Ascending aorta (tissue), 2 donors: Measurements from ENCODE around the gene CYTH4. TPM values are rescaled to one million over a fixed set of nuclear protein-coding genes. Genes with fewer than 3 reads are reported as not detected.
A peak's percentile ranks its signal among the peaks of the same experiment; 100 is the strongest.

Experiments used
- DNase-seq, 2 donors: peaks; one replicate each; pipeline ENCODE4 v3.0.0-alpha.2; 2019; ENCODE audit warnings: low spot score in 2 of 2
- H3K27ac ChIP-seq, 2 donors: fragments of 200-600 bp; sonication (generic); one replicate each; pipeline ENCODE4 v1.5.1; 2016 to 2017; ENCODE audit warnings: mild to moderate bottlenecking in 1 of 2
- H3K27me3 ChIP-seq: fragments of 200-600 bp; sonication (generic); one replicate; pipeline ENCODE4 v1.5.1; 2017
- H3K36me3 ChIP-seq, 2 donors: fragments of 200-600 bp; sonication (generic); one replicate each; pipeline ENCODE4 v1.5.1; 2016
- H3K4me1 ChIP-seq, 2 donors: fragments of 200-600 bp; sonication (generic); one replicate each; pipeline ENCODE4 v1.5.1; 2016 to 2017; ENCODE audit warnings: mild to moderate bottlenecking in 1 of 2
- H3K4me3 ChIP-seq, 2 donors: fragments of 200-600 bp; sonication (generic); one replicate each; pipeline ENCODE4 v1.5.1; 2016 to 2017; ENCODE audit warnings: mild to moderate bottlenecking in 1 of 2
- H3K9me3 ChIP-seq, 2 donors: fragments of 200-600 bp; sonication (generic); one replicate each; pipeline ENCODE4 v1.5.1; 2016
- CTCF ChIP-seq, 3 experiments: fragments of 200-600 bp in 2 of 3; fragments of 450-650 bp in 1 of 3; sonication (generic) in 2 of 3; IDR thresholded peaks; one replicate each; pipeline ENCODE4 v1.5.1; 2016 to 2019; ENCODE audit warnings: antibody characterized with exemption in 3 of 3, mild to moderate bottlenecking in 1 of 3, moderate library complexity in 1 of 3
- intact Hi-C: fragments of 100-400 bp; cut with DNase I; formaldehyde crosslinking; loops from one replicate; pipeline ENCODE4 v1.15.1; 2023
- total RNA-seq: library from RNA; depleted of rRNA; stranded (reverse); fragments of >200 nt; gene quantifications from one replicate; pipeline ENCODE4 v1.1.0, GENCODE V29; 2016

The CYTH4 gene
- total RNA-seq, 1 donor from 2014 or later: 130 TPM

- peak overlapping the region; percentile 40 to 42 for H3K4me3 ChIP-seq
Observed at GRCh38 chr22:37267135-37267587, 15.1 kb upstream of the CYTH4 start.

GRCh38 chr22:37267661-37268413 lies 14.5 kb upstream of the CYTH4 start:
- H3K4me1 ChIP-seq: no peaks in the 10 kb centered on the region
- no peak for TF ChIP-seq CTCF (IDR thresholded peaks at IDR 0.05)
- no peaks in the 10 kb centered on the region for H3K27me3 ChIP-seq
- H3K36me3 ChIP-seq: no peaks in the 10 kb centered on the region
- H3K9me3 ChIP-seq: peaks cover 6 to 12% of the 10 kb centered on the region in 2 donors
- peak overlapping the region in 1 of 2 donors; percentile 42 for H3K4me3 ChIP-seq
- no peak for DNase-seq
- peak overlapping the region in 1 of 2 donors; percentile 37 for H3K27ac ChIP-seq
- intact Hi-C loops: no loop called here

More at GRCh38 chr22:37267135-37267587, 15.1 kb upstream of the CYTH4 start:
- intact Hi-C loops: no loop called here
- H3K27ac ChIP-seq: peak overlapping the region in 1 of 2 donors; percentile 37
- H3K9me3 ChIP-seq: peaks cover 6 to 12% of the 10 kb centered on the region in 2 donors
- H3K27me3 ChIP-seq: no peaks in the 10 kb centered on the region
- DNase-seq: no peak
- no peaks in the 10 kb centered on the region for H3K4me1 ChIP-seq
- peak; percentile 29 to 53 (median 44) for TF ChIP-seq CTCF (IDR thresholded peaks at IDR 0.05)
- H3K36me3 ChIP-seq: no peaks in the 10 kb centered on the region

- H3K4me3 ChIP-seq: no peak overlapping the region
- no peaks in the 10 kb centered on the region for H3K4me1 ChIP-seq
- no peak for TF ChIP-seq CTCF (IDR thresholded peaks at IDR 0.05)
- no peak for DNase-seq
- no peaks in the 10 kb centered on the region for H3K27me3 ChIP-seq
- H3K27ac ChIP-seq: no peak overlapping the region
- H3K9me3 ChIP-seq: no peaks in the 10 kb centered on the region
- intact Hi-C loops: no loop called here
- H3K36me3 ChIP-seq: no peaks in the 10 kb centered on the region
Observed at GRCh38 chr22:37269936-37270678, 12.2 kb upstream of the CYTH4 start.

GRCh38 chr22:37270928-37271650 lies 11.2 kb upstream of the CYTH4 start:
- Histone ChIP-seq H3K9me3 (no peaks in the 10 kb centered on the region), H3K36me3 (no peaks in the 10 kb centered on the region), H3K4me1 (no peaks in the 10 kb centered on the region), H3K27ac (no peak overlapping the region), H3K27me3 (no peaks in the 10 kb centered on the region), H3K4me3 (no peak overlapping the region)
- no peak for TF ChIP-seq CTCF (IDR thresholded peaks at IDR 0.05)
- DNase-seq: no peak
- intact Hi-C loops: no loop called here

GRCh38 chr22:37273126-37273845 lies 9.0 kb upstream of the CYTH4 start:
- Histone ChIP-seq H3K4me3 (no peak overlapping the region), H3K36me3 (no peaks in the 10 kb centered on the region), H3K4me1 (no peaks in the 10 kb centered on the region), H3K27ac (no peak overlapping the region), H3K27me3 (no peaks in the 10 kb centered on the region), H3K9me3 (no peaks in the 10 kb centered on the region)
- intact Hi-C loops: no loop called here
- TF ChIP-seq CTCF (IDR thresholded peaks at IDR 0.05): no peak
- no peak for DNase-seq
